Measurements from ENCODE around the gene SERINC1.
A peak's percentile ranks its signal among the peaks of the same experiment; 100 is the strongest.

SERINC1 gene

GRCh38 chr6:122416825-122417224 lies 54.8 kb downstream of the SERINC1 start:
- Mint-ChIP-seq H3K36me3 (ENCODE audit: low read depth) (peaks cover 16% of the 10 kb centered on the region), H3K4me1 (ENCODE audit: low read depth) (no peaks in the 10 kb centered on the region), H3K9me3 (no peaks in the 10 kb centered on the region), H3K27ac (no peak overlapping the region), H3K4me3 (no peak overlapping the region), H3K27me3 (ENCODE audit: low read depth) (no peaks in the 10 kb centered on the region)

- peaks cover 27% of the 10 kb centered on the region for H3K36me3 Mint-ChIP-seq (ENCODE audit: low read depth)
- no peak overlapping the region for H3K27ac Mint-ChIP-seq
- peaks cover 8% of the 10 kb centered on the region for H3K9me3 Mint-ChIP-seq
- no peaks in the 10 kb centered on the region for H3K27me3 Mint-ChIP-seq (ENCODE audit: low read depth)
- H3K4me1 Mint-ChIP-seq (ENCODE audit: low read depth): peaks cover 22% of the 10 kb centered on the region
- H3K4me3 Mint-ChIP-seq: no peak overlapping the region
These were observed 59.6 kb downstream of the SERINC1 start for GRCh38 chr6:122412001-122412400.

GRCh38 chr6:122408702-122409458 lies 62.7 kb downstream of the SERINC1 start:
- peaks cover 36% of the 10 kb centered on the region for H3K36me3 Mint-ChIP-seq (ENCODE audit: low read depth)
- peaks cover 27% of the 10 kb centered on the region for H3K4me1 Mint-ChIP-seq (ENCODE audit: low read depth)
- peaks cover 8% of the 10 kb centered on the region for H3K9me3 Mint-ChIP-seq
- H3K4me3 Mint-ChIP-seq: peak overlapping the region; percentile 73
- no peaks in the 10 kb centered on the region for H3K27me3 Mint-ChIP-seq (ENCODE audit: low read depth)
- H3K27ac Mint-ChIP-seq: peak overlapping the region; percentile 83

GRCh38 chr6:122408240-122408639 lies 63.4 kb downstream of the SERINC1 start:
- H3K9me3 Mint-ChIP-seq: peaks cover 8% of the 10 kb centered on the region
- H3K4me1 Mint-ChIP-seq (ENCODE audit: low read depth): peaks cover 28% of the 10 kb centered on the region
- no peaks in the 10 kb centered on the region for H3K27me3 Mint-ChIP-seq (ENCODE audit: low read depth)
- peaks cover 33% of the 10 kb centered on the region for H3K36me3 Mint-ChIP-seq (ENCODE audit: low read depth)
- H3K4me3 Mint-ChIP-seq: no peak overlapping the region
- no peak overlapping the region for H3K27ac Mint-ChIP-seq

GRCh38 chr6:122407712-122408111 lies 63.9 kb downstream of the SERINC1 start:
- no peaks in the 10 kb centered on the region for H3K27me3 Mint-ChIP-seq (ENCODE audit: low read depth)
- no peak overlapping the region for H3K4me3 Mint-ChIP-seq
- H3K27ac Mint-ChIP-seq: no peak overlapping the region
- H3K36me3 Mint-ChIP-seq (ENCODE audit: low read depth): peaks cover 32% of the 10 kb centered on the region
- peaks cover 8% of the 10 kb centered on the region for H3K9me3 Mint-ChIP-seq
- peaks cover 28% of the 10 kb centered on the region for H3K4me1 Mint-ChIP-seq (ENCODE audit: low read depth)

GRCh38 chr6:122406187-122406586 lies 65.4 kb downstream of the SERINC1 start:
- H3K36me3 Mint-ChIP-seq (ENCODE audit: low read depth): peaks cover 27% of the 10 kb centered on the region
- H3K4me3 Mint-ChIP-seq: no peak overlapping the region
- H3K9me3 Mint-ChIP-seq: peaks cover 8% of the 10 kb centered on the region
- H3K4me1 Mint-ChIP-seq (ENCODE audit: low read depth): peaks cover 40% of the 10 kb centered on the region
- no peaks in the 10 kb centered on the region for H3K27me3 Mint-ChIP-seq (ENCODE audit: low read depth)
- no peak overlapping the region for H3K27ac Mint-ChIP-seq

GRCh38 chr6:122405417-122405816 lies 66.2 kb downstream of the SERINC1 start:
- no peak overlapping the region for H3K4me3 Mint-ChIP-seq
- H3K27me3 Mint-ChIP-seq (ENCODE audit: low read depth): no peaks in the 10 kb centered on the region
- peaks cover 8% of the 10 kb centered on the region for H3K9me3 Mint-ChIP-seq
- peaks cover 44% of the 10 kb centered on the region for H3K4me1 Mint-ChIP-seq (ENCODE audit: low read depth)
- peaks cover 24% of the 10 kb centered on the region for H3K36me3 Mint-ChIP-seq (ENCODE audit: low read depth)
- no peak overlapping the region for H3K27ac Mint-ChIP-seq

- Mint-ChIP-seq H3K9me3 (peaks cover 8% of the 10 kb centered on the region), H3K4me3 (no peak overlapping the region), H3K27ac (no peak overlapping the region), H3K27me3 (ENCODE audit: low read depth) (no peaks in the 10 kb centered on the region), H3K4me1 (ENCODE audit: low read depth) (peaks cover 42% of the 10 kb centered on the region), H3K36me3 (ENCODE audit: low read depth) (peaks cover 23% of the 10 kb centered on the region)
These were observed 67.2 kb downstream of the SERINC1 start for GRCh38 chr6:122404444-122404843.

GRCh38 chr6:122401104-122401503 lies 70.5 kb downstream of the SERINC1 start:
- H3K36me3 Mint-ChIP-seq (ENCODE audit: low read depth): peaks cover 8% of the 10 kb centered on the region
- H3K27me3 Mint-ChIP-seq (ENCODE audit: low read depth): no peaks in the 10 kb centered on the region
- H3K4me1 Mint-ChIP-seq (ENCODE audit: low read depth): peaks cover 30% of the 10 kb centered on the region
- H3K4me3 Mint-ChIP-seq: peak overlapping the region; percentile 99
- H3K27ac Mint-ChIP-seq: peak overlapping the region; percentile 47
- H3K9me3 Mint-ChIP-seq: no peaks in the 10 kb centered on the region

GRCh38 chr6:122400462-122401089 lies 71.0 kb downstream of the SERINC1 start:
- H3K4me3 Mint-ChIP-seq: peak overlapping the region; percentile 99
- peaks cover 6% of the 10 kb centered on the region for H3K36me3 Mint-ChIP-seq (ENCODE audit: low read depth)
- no peaks in the 10 kb centered on the region for H3K27me3 Mint-ChIP-seq (ENCODE audit: low read depth)
- peaks cover 28% of the 10 kb centered on the region for H3K4me1 Mint-ChIP-seq (ENCODE audit: low read depth)
- H3K27ac Mint-ChIP-seq: peak overlapping the region; percentile 97
- H3K9me3 Mint-ChIP-seq: no peaks in the 10 kb centered on the region

GRCh38 chr6:122400121-122400450 lies 71.5 kb downstream of the SERINC1 start:
- Mint-ChIP-seq H3K27ac (peak overlapping the region; percentile 97), H3K4me1 (ENCODE audit: low read depth) (peaks cover 28% of the 10 kb centered on the region), H3K9me3 (no peaks in the 10 kb centered on the region), H3K4me3 (peak overlapping the region; percentile 99), H3K36me3 (ENCODE audit: low read depth) (peaks cover 6% of the 10 kb centered on the region), H3K27me3 (ENCODE audit: low read depth) (no peaks in the 10 kb centered on the region)

GRCh38 chr6:122399348-122400120 lies 72.1 kb downstream of the SERINC1 start, which contains the start of gene HSF2:
Gene HSF2 (plus strand): TSS chr6:122399652. CDS start chr6:122399738, 86 bp downstream.
- peak within 1 kb of the TSS; percentile 99 for H3K4me3 Mint-ChIP-seq
- peaks cover 5% of the 10 kb centered on the region for H3K36me3 Mint-ChIP-seq (ENCODE audit: low read depth)
- H3K9me3 Mint-ChIP-seq: no peaks in the 10 kb centered on the region
- H3K4me1 Mint-ChIP-seq (ENCODE audit: low read depth): peaks cover 28% of the 10 kb centered on the region
- H3K27me3 Mint-ChIP-seq (ENCODE audit: low read depth): no peaks in the 10 kb centered on the region
- peak within 1 kb of the TSS; percentile 97 for H3K27ac Mint-ChIP-seq

GRCh38 chr6:122399055-122399347 lies 72.6 kb downstream of the SERINC1 start:
- H3K36me3 Mint-ChIP-seq (ENCODE audit: low read depth): peaks cover 5% of the 10 kb centered on the region
- H3K9me3 Mint-ChIP-seq: no peaks in the 10 kb centered on the region
- peak overlapping the region; percentile 82 for H3K4me3 Mint-ChIP-seq
- no peaks in the 10 kb centered on the region for H3K27me3 Mint-ChIP-seq (ENCODE audit: low read depth)
- H3K4me1 Mint-ChIP-seq (ENCODE audit: low read depth): peaks cover 29% of the 10 kb centered on the region
- H3K27ac Mint-ChIP-seq: peak overlapping the region; percentile 82

- Mint-ChIP-seq H3K36me3 (ENCODE audit: low read depth) (no peaks in the 10 kb centered on the region), H3K9me3 (no peaks in the 10 kb centered on the region), H3K4me3 (no peak overlapping the region), H3K27ac (no peak overlapping the region), H3K27me3 (ENCODE audit: low read depth) (no peaks in the 10 kb centered on the region), H3K4me1 (ENCODE audit: low read depth) (peaks cover 7% of the 10 kb centered on the region)
These were observed 77.6 kb downstream of the SERINC1 start for GRCh38 chr6:122394016-122394415.
